Neural progenitor cell (in vitro differentiated cells): ENCODE measurements around the gene ARHGAP11A. TPM values are rescaled to one million over a fixed set of nuclear protein-coding genes. Genes with fewer than 3 reads are reported as not detected.
A peak's percentile ranks its signal among the peaks of the same experiment; 100 is the strongest.

Experiments
- DNase-seq: peaks from one replicate; pipeline ENCODE4 v3.0.0-alpha.2; 2016; ENCODE audit warnings: low spot score
- H2AFZ ChIP-seq: fragments of 200-600 bp; sonication (generic); replicated peaks from 2 replicates; pipeline ENCODE4 v1.6.1; 2016; ENCODE audit warnings: antibody characterized with exemption
- H3F3A ChIP-seq: fragments of 200-600 bp; sonication (generic); 2 replicates; pipeline ENCODE4 v1.6.1; 2016; ENCODE audit warnings: antibody characterized with exemption, low read depth
- H3K27ac ChIP-seq: fragments of 200-600 bp; sonication (generic); 2 replicates; pipeline ENCODE4 v1.5.1; 2016; ENCODE audit warnings: mild to moderate bottlenecking
- H3K27me3 ChIP-seq: fragments of 200-600 bp; sonication (generic); 2 replicates; pipeline ENCODE4 v1.6.1; 2016; ENCODE audit warnings: mild to moderate bottlenecking, moderate library complexity
- H3K36me3 ChIP-seq: fragments of 200-600 bp; sonication (generic); 2 replicates; pipeline ENCODE4 v1.5.1; 2016
- H3K4me1 ChIP-seq: fragments of 200-600 bp; sonication (generic); 2 replicates; pipeline ENCODE4 v1.6.1; 2016; ENCODE audit warnings: mixed run types
- H3K4me2 ChIP-seq: fragments of 200-600 bp; sonication (generic); 2 replicates; pipeline ENCODE4 v1.6.1; 2016
- H3K4me3 ChIP-seq: fragments of 200-600 bp; sonication (generic); 2 replicates; pipeline ENCODE4 v1.5.1; 2016
- H3K79me2 ChIP-seq: fragments of 200-600 bp; sonication (generic); 2 replicates; pipeline ENCODE4 v1.6.1; 2016; ENCODE audit warnings: low read depth
- H3K9ac ChIP-seq: fragments of 200-600 bp; sonication (generic); 2 replicates; pipeline ENCODE4 v1.6.1; 2016
- H3K9me3 ChIP-seq: fragments of 200-600 bp; sonication (generic); 2 replicates; pipeline ENCODE4 v1.5.1; 2016; ENCODE audit warnings: low read depth
- H4K20me1 ChIP-seq: fragments of 200-600 bp; sonication (generic); 2 replicates; pipeline ENCODE4 v1.6.1; 2016; ENCODE audit warnings: low read depth
- H3K27ac Mint-ChIP-seq: 3 replicates; pipeline ENCODE4 v1.8.0; 2021; ENCODE audit warnings: mixed read lengths
- H3K27me3 Mint-ChIP-seq: 2 replicates; pipeline ENCODE4 v1.8.0; 2022; ENCODE audit warnings: low read depth, mild to moderate bottlenecking, inconsistent platforms, moderate library complexity, mixed read lengths; ENCODE audit not compliant: insufficient read depth
- H3K36me3 Mint-ChIP-seq: 3 replicates; pipeline ENCODE4 v1.8.0; 2021; ENCODE audit warnings: mixed read lengths
- H3K4me1 Mint-ChIP-seq: 3 replicates; pipeline ENCODE4 v1.8.0; 2021; ENCODE audit warnings: mixed read lengths
- H3K4me3 Mint-ChIP-seq: 3 replicates; pipeline ENCODE4 v1.8.0; 2021; ENCODE audit warnings: mild to moderate bottlenecking, moderate library complexity, mixed read lengths
- H3K9me3 Mint-ChIP-seq: 3 replicates; pipeline ENCODE4 v1.8.0; 2020; ENCODE audit warnings: mixed read lengths
- EZH2 ChIP-seq: fragments of 200-600 bp; sonication (generic); IDR thresholded peaks from 2 replicates; pipeline ENCODE4 v1.6.1; 2017; ENCODE audit warnings: antibody characterized with exemption, mild to moderate bottlenecking, moderate library complexity
- EZH2phosphoT487 ChIP-seq: fragments of 200-600 bp; sonication (generic); IDR thresholded peaks from 2 replicates; pipeline ENCODE4 v1.6.1; 2017; ENCODE audit warnings: antibody characterized with exemption
- total RNA-seq: library from RNA; depleted of rRNA; stranded (reverse); fragments of >200 nt; gene quantifications from 2 replicates; pipeline ENCODE4 v1.2.3, GENCODE V29; 2015; ENCODE audit warnings: low replicate concordance
- TF ChIP-seq, protein P1 (sequence below): fragments of 200-600 bp; sonication (generic); IDR thresholded peaks from 2 replicates; pipeline ENCODE4 v1.5.1; 2017; ENCODE audit warnings: antibody characterized with exemption, mild to moderate bottlenecking

ARHGAP11A gene
- total RNA-seq, 1 donor from 2014 or later, result 83.9 TPM

DNA sequence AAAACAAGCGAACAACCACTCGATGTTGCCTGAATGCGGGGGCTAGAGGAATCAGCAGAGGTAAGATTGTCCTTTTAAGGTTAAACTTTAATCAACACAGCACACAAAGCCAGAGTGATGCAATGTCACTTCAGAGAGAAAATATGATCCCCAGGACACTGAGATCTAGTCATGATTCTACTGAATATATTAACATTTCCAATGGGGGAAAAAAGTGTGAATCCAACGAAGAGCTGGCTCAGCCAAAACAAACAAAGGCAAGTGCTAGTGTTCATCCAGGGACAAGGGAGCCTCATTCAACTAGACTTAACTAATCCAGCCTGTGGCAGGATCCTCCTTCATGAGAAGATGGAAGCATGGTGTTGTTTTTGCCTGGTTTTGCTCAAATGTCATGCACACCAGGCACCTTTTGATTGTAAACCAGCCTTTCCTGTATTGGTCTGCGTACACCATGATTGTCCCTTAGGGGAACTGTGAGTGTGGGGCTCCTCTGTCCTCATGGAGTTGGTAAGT, 62.0 kb downstream of the ARHGAP11A start:
- Histone ChIP-seq H2AFZ (peak overlapping the region; percentile 44), H3K36me3 (no peaks in the 10 kb centered on the region), H3K4me3 (no peak overlapping the region), H3K4me2 (peak overlapping the region; percentile 10), H3K27ac (no peak overlapping the region), H3K4me1 (peaks cover 10% of the 10 kb centered on the region), H3K9ac (no peak overlapping the region), H3K79me2 (no peaks in the 10 kb centered on the region), H3K9me3 (no peaks in the 10 kb centered on the region), H3F3A (no peaks in the 10 kb centered on the region), H3K27me3 (no peaks in the 10 kb centered on the region), H4K20me1 (no peaks in the 10 kb centered on the region)
- H3K36me3 Mint-ChIP-seq, result no peaks in the 10 kb centered on the region
- H3K9me3 Mint-ChIP-seq, result no peaks in the 10 kb centered on the region
- peaks cover 8% of the 10 kb centered on the region for H3K4me1 Mint-ChIP-seq
- peaks cover 2% of the 10 kb centered on the region for H3K27me3 Mint-ChIP-seq
- TF ChIP-seq EZH2, result no peak
- TF ChIP-seq, protein P1, sequence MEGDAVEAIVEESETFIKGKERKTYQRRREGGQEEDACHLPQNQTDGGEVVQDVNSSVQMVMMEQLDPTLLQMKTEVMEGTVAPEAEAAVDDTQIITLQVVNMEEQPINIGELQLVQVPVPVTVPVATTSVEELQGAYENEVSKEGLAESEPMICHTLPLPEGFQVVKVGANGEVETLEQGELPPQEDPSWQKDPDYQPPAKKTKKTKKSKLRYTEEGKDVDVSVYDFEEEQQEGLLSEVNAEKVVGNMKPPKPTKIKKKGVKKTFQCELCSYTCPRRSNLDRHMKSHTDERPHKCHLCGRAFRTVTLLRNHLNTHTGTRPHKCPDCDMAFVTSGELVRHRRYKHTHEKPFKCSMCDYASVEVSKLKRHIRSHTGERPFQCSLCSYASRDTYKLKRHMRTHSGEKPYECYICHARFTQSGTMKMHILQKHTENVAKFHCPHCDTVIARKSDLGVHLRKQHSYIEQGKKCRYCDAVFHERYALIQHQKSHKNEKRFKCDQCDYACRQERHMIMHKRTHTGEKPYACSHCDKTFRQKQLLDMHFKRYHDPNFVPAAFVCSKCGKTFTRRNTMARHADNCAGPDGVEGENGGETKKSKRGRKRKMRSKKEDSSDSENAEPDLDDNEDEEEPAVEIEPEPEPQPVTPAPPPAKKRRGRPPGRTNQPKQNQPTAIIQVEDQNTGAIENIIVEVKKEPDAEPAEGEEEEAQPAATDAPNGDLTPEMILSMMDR, result no peak
- H3K27ac Mint-ChIP-seq, result no peak overlapping the region
- H3K4me3 Mint-ChIP-seq, result no peak overlapping the region
- peak; percentile 46 for DNase-seq

DNA sequence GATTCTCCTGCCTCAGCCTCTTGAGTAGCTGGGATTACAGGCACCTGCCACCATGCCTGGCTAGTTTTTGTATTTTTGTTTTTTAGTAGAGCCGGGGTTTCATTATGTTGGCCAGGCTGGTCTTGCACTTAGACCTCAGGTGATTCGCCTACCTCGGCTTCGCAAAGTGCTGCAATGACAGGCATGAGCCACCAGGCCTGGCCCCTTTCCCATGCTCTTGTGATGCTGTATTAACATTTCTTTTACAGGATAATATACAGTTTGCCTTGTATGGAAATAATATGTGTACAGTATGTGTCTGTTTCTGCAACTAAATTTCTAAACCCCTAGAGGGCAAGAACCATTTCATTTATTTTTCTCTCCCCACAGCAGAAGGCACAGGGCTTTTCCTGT, 64.0 kb downstream of the ARHGAP11A start:
- no peak overlapping the region for H2AFZ ChIP-seq
- no peaks in the 10 kb centered on the region for H4K20me1 ChIP-seq
- H3K9me3 ChIP-seq, result no peaks in the 10 kb centered on the region
- H3K27ac ChIP-seq, result no peak overlapping the region
- H3K4me2 ChIP-seq, result no peak overlapping the region
- no peaks in the 10 kb centered on the region for H3K79me2 ChIP-seq
- H3K27ac Mint-ChIP-seq, result no peak overlapping the region
- no peak overlapping the region for H3K4me3 Mint-ChIP-seq
- no peak overlapping the region for H3K4me3 ChIP-seq
- H3K9me3 Mint-ChIP-seq, result no peaks in the 10 kb centered on the region
- H3K27me3 Mint-ChIP-seq, result peaks cover 2% of the 10 kb centered on the region
- no peak for DNase-seq
- no peaks in the 10 kb centered on the region for H3K36me3 ChIP-seq
- H3F3A ChIP-seq, result no peaks in the 10 kb centered on the region
- TF ChIP-seq, protein P1, result no peak
- no peak for TF ChIP-seq EZH2phosphoT487
- no peak for TF ChIP-seq EZH2
- peaks cover 10% of the 10 kb centered on the region for H3K4me1 ChIP-seq
- no peaks in the 10 kb centered on the region for H3K36me3 Mint-ChIP-seq
- H3K9ac ChIP-seq, result no peak overlapping the region
- H3K4me1 Mint-ChIP-seq, result peaks cover 10% of the 10 kb centered on the region
- no peaks in the 10 kb centered on the region for H3K27me3 ChIP-seq

DNA sequence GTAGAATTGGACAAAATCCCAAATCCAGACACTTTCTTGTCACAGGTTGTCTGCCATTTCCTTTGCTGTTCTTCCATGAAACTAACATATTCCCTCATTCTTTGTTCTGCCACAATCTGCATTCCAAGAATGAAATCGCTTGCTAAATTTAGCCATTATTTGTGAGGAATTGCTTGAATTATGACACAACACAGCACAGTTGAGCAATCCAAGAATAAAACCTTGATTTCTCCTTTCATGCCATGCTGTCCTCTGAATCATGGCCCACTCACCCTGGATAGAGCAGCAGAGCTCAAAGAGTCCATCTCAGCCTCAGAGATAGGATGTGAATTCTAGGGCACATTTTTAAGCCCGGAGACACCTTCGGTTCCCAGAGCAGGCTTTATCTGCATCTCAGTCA, 67.3 kb downstream of the ARHGAP11A start:
- H3K9me3 ChIP-seq, result no peaks in the 10 kb centered on the region
- no peak overlapping the region for H3K4me2 ChIP-seq
- H3K27me3 Mint-ChIP-seq, result peaks cover 2% of the 10 kb centered on the region
- no peak overlapping the region for H3K4me3 ChIP-seq
- H3K9ac ChIP-seq, result no peak overlapping the region
- H3K27me3 ChIP-seq, result no peaks in the 10 kb centered on the region
- H3K79me2 ChIP-seq, result no peaks in the 10 kb centered on the region
- H3K27ac ChIP-seq, result no peak overlapping the region
- H3K36me3 Mint-ChIP-seq, result no peaks in the 10 kb centered on the region
- TF ChIP-seq EZH2 (no peak), EZH2phosphoT487 (no peak)
- no peak overlapping the region for H3K4me3 Mint-ChIP-seq
- H3F3A ChIP-seq, result no peaks in the 10 kb centered on the region
- no peaks in the 10 kb centered on the region for H3K9me3 Mint-ChIP-seq
- H3K4me1 ChIP-seq, result peaks cover 4% of the 10 kb centered on the region
- no peak overlapping the region for H3K27ac Mint-ChIP-seq
- no peak overlapping the region for H2AFZ ChIP-seq
- DNase-seq, result no peak
- H3K36me3 ChIP-seq, result no peaks in the 10 kb centered on the region
- peaks cover 4% of the 10 kb centered on the region for H3K4me1 Mint-ChIP-seq
- H4K20me1 ChIP-seq, result no peaks in the 10 kb centered on the region

DNA sequence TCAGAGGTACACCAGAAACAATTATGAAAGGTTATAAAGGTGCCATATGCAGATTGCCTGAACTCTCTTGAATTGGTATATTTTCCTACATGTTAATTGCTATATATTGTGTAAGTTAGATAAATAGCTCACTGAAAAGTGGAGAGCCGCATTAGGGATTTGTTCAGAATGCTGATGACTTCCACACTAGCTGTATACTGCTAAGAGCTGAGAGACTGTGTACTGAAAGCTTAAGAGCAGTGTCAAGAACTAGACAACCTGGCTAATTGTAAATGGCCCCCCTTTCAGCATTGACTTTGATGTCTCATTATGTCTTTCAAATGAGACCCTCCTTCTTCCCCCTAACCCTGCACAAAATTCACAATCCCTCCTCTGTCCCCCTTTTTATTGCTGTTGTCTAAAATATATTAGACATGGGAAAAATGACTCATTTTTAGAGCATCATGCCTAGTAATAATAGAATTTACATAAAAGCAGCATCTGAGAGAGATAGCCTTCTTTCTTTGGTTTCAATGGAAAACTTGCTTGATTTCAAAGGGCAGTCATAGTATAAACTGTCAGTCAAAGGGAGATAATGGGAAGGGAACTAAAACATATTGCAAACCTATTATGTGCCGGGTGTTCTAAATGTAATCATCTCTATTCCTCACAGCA, 67.8 kb downstream of the ARHGAP11A start:
- no peak overlapping the region for H3K4me2 ChIP-seq

More for the DNA sequence above, 67.8 kb downstream of the ARHGAP11A start:
- H3K4me1 ChIP-seq, result no peaks in the 10 kb centered on the region
- no peak for DNase-seq
- H4K20me1 ChIP-seq, result no peaks in the 10 kb centered on the region
- no peak overlapping the region for H3K9ac ChIP-seq
- no peak overlapping the region for H3K4me3 Mint-ChIP-seq
- H3K27me3 ChIP-seq, result no peaks in the 10 kb centered on the region
- no peak overlapping the region for H2AFZ ChIP-seq
- H3K79me2 ChIP-seq, result no peaks in the 10 kb centered on the region
- peaks cover 2% of the 10 kb centered on the region for H3K4me1 Mint-ChIP-seq
- no peak overlapping the region for H3K27ac Mint-ChIP-seq
- no peaks in the 10 kb centered on the region for H3K36me3 ChIP-seq
- H3K9me3 Mint-ChIP-seq, result no peaks in the 10 kb centered on the region
- no peak overlapping the region for H3K27ac ChIP-seq
- TF ChIP-seq EZH2phosphoT487 (no peak), EZH2 (no peak)
- TF ChIP-seq, protein P1, result no peak
- no peaks in the 10 kb centered on the region for H3K9me3 ChIP-seq
- no peaks in the 10 kb centered on the region for H3F3A ChIP-seq
- H3K27me3 Mint-ChIP-seq, result peaks cover 2% of the 10 kb centered on the region
- H3K4me3 ChIP-seq, result no peak overlapping the region
- H3K36me3 Mint-ChIP-seq, result no peaks in the 10 kb centered on the region
